ENCODE data around the gene SPRR2G. TPM values are rescaled to one million over a fixed set of nuclear protein-coding genes. Genes with fewer than 3 reads are reported as not detected.
"Not testable (repeated sequence)": the region's sequence is repeated elsewhere in the genome, so short reads cannot be mapped to it uniquely, and the experiment has no call there.

Gene SPRR2G
- total RNA-seq, 2 donors from 2014 or later, result not detected

GRCh38 chr1:153152481-153152880 lies 1.8 kb upstream of the SPRR2G start:
- Histone ChIP-seq H3K9me3 (no peaks in the 10 kb centered on the region), H3K4me1 (no peaks in the 10 kb centered on the region), H3K36me3 (replicated peaks in 1 of 2; ENCODE audit: insufficient read depth in 1 of 2, low read depth in 2 of 2) (no peaks in the 10 kb centered on the region), H3K4me3 (no peak overlapping the region), H3K27me3 (no peaks in the 10 kb centered on the region), H3K27ac (no peak overlapping the region)
- DNase-seq (no peak), ATAC-seq (no peak)
- 79 to 82% methylated on average over 3 of the region's 3 CpGs for WGBS, 2 donors
- TF ChIP-seq CTCF (IDR thresholded peaks at IDR 0.05) (no peak), POLR2A (IDR thresholded peaks at IDR 0.05) (no peak)
- intact Hi-C loops (cut with DNase I), result no loop called here

GRCh38 chr1:153141377-153141776 lies 9.3 kb downstream of the SPRR2G start:
- no peaks in the 10 kb centered on the region for H3K27me3 ChIP-seq
- H3K9me3 ChIP-seq, result no peaks in the 10 kb centered on the region
- intact Hi-C loops (cut with DNase I), result no loop called here
- H3K27ac ChIP-seq, result peak overlapping the region in 3 of 4 donors; percentile 21 to 45 (median 24)
- ATAC-seq (no peak), DNase-seq (no peak)
- H3K36me3 ChIP-seq (replicated peaks in 1 of 2; ENCODE audit: insufficient read depth in 1 of 2, low read depth in 2 of 2), result no peaks in the 10 kb centered on the region
- H3K4me3 ChIP-seq, result no peak overlapping the region
- 79 to 87% methylated on average over 3 of the region's 3 CpGs for WGBS, 2 donors
- TF ChIP-seq POLR2A (IDR thresholded peaks at IDR 0.05), result no peak
- no peak for TF ChIP-seq CTCF (IDR thresholded peaks at IDR 0.05)
- H3K4me1 ChIP-seq, result peaks cover 12% of the 10 kb centered on the region

GRCh38 chr1:153140484-153140883 lies 10.2 kb downstream of the SPRR2G start:
- peak overlapping the region in 2 of 4 donors; percentile 24 to 45 for H3K27ac ChIP-seq
- DNase-seq, result peak; percentile 27 to 68 (median 39)

GRCh38 chr1:153133743-153134142 lies 16.9 kb downstream of the SPRR2G start:
- no peak for TF ChIP-seq CTCF (IDR thresholded peaks at IDR 0.05)
- intact Hi-C loops (cut with DNase I), result no loop called here
- Histone ChIP-seq H3K9me3 (no peaks in the 10 kb centered on the region), H3K27me3 (no peaks in the 10 kb centered on the region), H3K36me3 (replicated peaks in 1 of 2; ENCODE audit: insufficient read depth in 1 of 2, low read depth in 2 of 2) (no peaks in the 10 kb centered on the region), H3K27ac (no peak overlapping the region), H3K4me1 (no peaks in the 10 kb centered on the region), H3K4me3 (no peak overlapping the region)
- WGBS, 2 donors, result 86 to 89% methylated on average over 2 of the region's 2 CpGs
- DNase-seq (no peak), ATAC-seq (no peak)

More at GRCh38 chr1:153140484-153140883, 10.2 kb downstream of the SPRR2G start:
- WGBS, 2 donors, result 21 to 31% methylated on average over 3 of the region's 3 CpGs
- H3K4me3 ChIP-seq, result no peak overlapping the region
- no peaks in the 10 kb centered on the region for H3K36me3 ChIP-seq (replicated peaks in 1 of 2; ENCODE audit: insufficient read depth in 1 of 2, low read depth in 2 of 2)
- no peak for TF ChIP-seq CTCF (IDR thresholded peaks at IDR 0.05)
- TF ChIP-seq POLR2A (IDR thresholded peaks at IDR 0.05), result no peak
- H3K4me1 ChIP-seq, result peaks cover 12% of the 10 kb centered on the region
- ATAC-seq, result peak; percentile 68
- H3K27me3 ChIP-seq, result no peaks in the 10 kb centered on the region
- intact Hi-C loops (cut with DNase I), result no loop called here
- no peaks in the 10 kb centered on the region for H3K9me3 ChIP-seq

GRCh38 chr1:153133267-153133666 lies 17.4 kb downstream of the SPRR2G start:
- intact Hi-C loops (cut with DNase I), result no loop called here
- 93% methylated on average over 1 of the region's 1 CpG; no CpG with 5 or more reads in 1 of the 2 donors for WGBS, 2 donors
- H3K27me3 ChIP-seq, result no peaks in the 10 kb centered on the region

GRCh38 chr1:153128688-153129087 lies 22.0 kb downstream of the SPRR2G start:
- H3K36me3 ChIP-seq (replicated peaks in 1 of 2; ENCODE audit: insufficient read depth in 1 of 2, low read depth in 2 of 2); H3K27me3 ChIP-seq; H3K4me1 ChIP-seq; H3K4me3 ChIP-seq; H3K27ac ChIP-seq; intact Hi-C loops (cut with DNase I); ATAC-seq; H3K9me3 ChIP-seq; DNase-seq: not testable (repeated sequence)
- 94 to 95% methylated on average over 4 of the region's 4 CpGs for WGBS, 2 donors

More at GRCh38 chr1:153133267-153133666, 17.4 kb downstream of the SPRR2G start:
- Histone ChIP-seq H3K4me3 (no peak overlapping the region), H3K4me1 (no peaks in the 10 kb centered on the region), H3K9me3 (no peaks in the 10 kb centered on the region), H3K36me3 (replicated peaks in 1 of 2; ENCODE audit: insufficient read depth in 1 of 2, low read depth in 2 of 2) (no peaks in the 10 kb centered on the region), H3K27ac (no peak overlapping the region)
- DNase-seq (no peak), ATAC-seq (no peak)
- TF ChIP-seq POLR2A (IDR thresholded peaks at IDR 0.05) (no peak), CTCF (IDR thresholded peaks at IDR 0.05) (no peak)
